Stimulated activated naive CD8-positive, alpha-beta T cell treated with anti-CD3 and anti-CD28 coated beads, Interleukin-15, amount 100 ng/mL, for 72 hours (primary cell): ENCODE results near the gene CPNE9.
"Not testable (repeated sequence)": the region's sequence is repeated elsewhere in the genome, so short reads cannot be mapped to it uniquely, and the experiment has no call there.

Experiments
- ATAC-seq: fragments of 150-1000 bp; cut with Tn5 transposase; 2 replicates; pipeline ENCODE4 v1.10.0; 2021; ENCODE audit warnings: mild to moderate bottlenecking, moderate library complexity
- DNase-seq, 2 donors: peaks; one replicate each; pipeline ENCODE4 v3.0.0; 2021 to 2022
- H3K27ac Mint-ChIP-seq, 2 donors: one replicate each; pipeline ENCODE4 v1.8.0; 2022; ENCODE audit warnings: mild to moderate bottlenecking in 2 of 2, mixed read lengths in 2 of 2, moderate library complexity in 2 of 2
- H3K27me3 Mint-ChIP-seq: one replicate; pipeline ENCODE4 v1.8.0; 2022; ENCODE audit warnings: mixed read lengths
- H3K4me1 Mint-ChIP-seq: one replicate; pipeline ENCODE4 v1.8.0; 2022; ENCODE audit warnings: mild to moderate bottlenecking, mixed read lengths
- H3K4me3 Mint-ChIP-seq, 2 donors: one replicate each; pipeline ENCODE4 v1.8.0; 2022; ENCODE audit warnings: mild to moderate bottlenecking in 2 of 2, mixed read lengths in 2 of 2, moderate library complexity in 1 of 2
- H3K9me3 Mint-ChIP-seq, 2 donors: one replicate each; pipeline ENCODE4 v1.8.0; 2022; ENCODE audit warnings: mixed read lengths in 2 of 2

The CPNE9 gene

DNA sequence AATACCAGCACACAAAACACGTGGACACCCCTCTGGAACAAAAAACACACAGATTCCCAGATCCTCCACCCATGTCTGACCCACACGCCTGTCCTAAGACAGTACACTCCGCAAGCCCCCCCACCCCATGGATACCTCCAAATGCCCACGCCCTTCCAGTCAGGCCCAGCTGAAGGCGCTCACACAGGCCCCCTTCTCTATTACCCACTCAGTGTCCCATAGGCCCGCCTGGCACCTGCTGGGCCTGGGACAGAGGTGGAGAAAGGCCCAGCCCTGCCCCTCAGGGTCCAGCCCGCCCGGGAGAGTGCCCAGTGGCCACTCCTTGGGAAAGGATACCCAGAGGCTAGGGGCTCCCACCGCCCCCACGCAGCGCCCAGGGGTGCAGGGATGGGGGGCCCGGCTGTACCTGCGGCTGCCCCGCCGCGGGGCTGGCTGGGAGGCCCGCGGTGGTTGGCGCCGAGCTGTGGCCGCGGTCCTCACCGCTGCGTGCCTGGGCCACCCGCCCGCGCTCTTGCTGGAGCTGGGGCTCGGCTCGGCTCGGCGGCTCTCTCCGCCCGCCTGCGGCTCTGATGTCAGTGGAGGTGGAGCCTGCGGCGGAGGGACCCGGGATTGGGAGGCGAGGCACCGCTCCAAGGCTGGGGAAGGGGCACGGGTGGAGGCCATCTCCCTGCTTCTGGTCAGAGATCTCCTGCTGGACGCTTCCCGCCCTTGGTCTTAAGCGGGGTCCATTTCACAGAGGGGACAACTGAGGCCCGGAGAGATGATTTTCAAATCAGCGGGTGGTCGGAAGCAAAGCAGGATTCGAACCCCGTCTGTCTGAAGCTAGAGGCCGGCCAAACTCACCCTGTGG, 66.0 kb downstream of the CPNE9 start, which contains the start of gene CAMK1:
Gene CAMK1 (minus strand): TSS at position 522 of the 850 bp plus-strand sequence. CDS start 2,198 bp downstream, outside the sequence.
- peaks cover 43% of the 10 kb centered on the region for H3K4me1 Mint-ChIP-seq

DNA sequence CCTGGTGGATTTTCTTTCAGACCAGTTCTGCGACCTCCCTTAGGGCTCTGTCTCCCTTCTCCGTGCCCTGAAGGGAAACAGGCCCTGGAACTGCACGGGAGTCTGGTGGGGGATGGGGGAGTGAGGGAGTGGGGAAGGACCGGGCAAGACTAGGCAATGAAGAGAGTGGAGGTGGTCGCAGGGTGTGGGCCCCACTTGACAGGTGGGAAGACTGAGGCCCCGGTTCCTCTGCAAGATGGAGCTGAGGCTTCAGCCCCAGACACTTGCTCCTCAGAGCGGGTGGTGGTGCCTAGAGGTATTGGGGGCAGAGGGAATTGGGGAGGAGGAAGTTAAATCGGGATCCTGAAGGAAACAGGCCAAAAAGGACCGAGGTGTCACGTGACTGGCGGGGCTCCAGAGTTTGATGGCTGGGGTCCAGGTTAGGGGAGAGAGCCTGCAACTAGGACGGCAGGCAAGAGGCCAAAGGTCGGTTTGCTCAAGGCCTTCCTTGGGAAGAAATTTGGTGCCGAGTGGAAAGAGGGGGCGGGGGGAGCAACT, 66.7 kb downstream of the CPNE9 start:
- peak overlapping the region; percentile 68 to 74 for H3K4me3 Mint-ChIP-seq

More for the DNA sequence above, 66.0 kb downstream of the CPNE9 start, which contains the start of gene CAMK1:
- H3K9me3 Mint-ChIP-seq: no peaks in the 10 kb centered on the region
- peak; percentile 92 for ATAC-seq
- H3K27ac Mint-ChIP-seq: peak within 1 kb of the TSS; percentile 75 to 79
- H3K27me3 Mint-ChIP-seq: peaks cover 7% of the 10 kb centered on the region
- DNase-seq: peak; percentile 63 to 67
- peak within 1 kb of the TSS; percentile 68 to 74 for H3K4me3 Mint-ChIP-seq

GRCh38 chr3:9771007-9771406, 67.4 kb downstream of the CPNE9 start:
- H3K27me3 Mint-ChIP-seq, ATAC-seq, DNase-seq, H3K9me3 Mint-ChIP-seq: not testable (repeated sequence)
- Mint-ChIP-seq H3K4me3 (peak overlapping the region; percentile 38 to 68), H3K4me1 (peaks cover 48% of the 10 kb centered on the region), H3K27ac (peak overlapping the region in 1 of 2 donors; percentile 49)

More for the DNA sequence above, 66.7 kb downstream of the CPNE9 start:
- peaks cover 7% of the 10 kb centered on the region for H3K27me3 Mint-ChIP-seq
- DNase-seq (no peak), ATAC-seq (peak; percentile 15)
- H3K9me3 Mint-ChIP-seq: no peaks in the 10 kb centered on the region
- peak overlapping the region; percentile 5 to 16 for H3K27ac Mint-ChIP-seq
- H3K4me1 Mint-ChIP-seq: peaks cover 43% of the 10 kb centered on the region

- peaks cover 0 to 3% of the 10 kb centered on the region in 2 donors for H3K9me3 Mint-ChIP-seq
- H3K4me3 Mint-ChIP-seq: peak overlapping the region; percentile 25 to 67
- H3K27me3 Mint-ChIP-seq: no peaks in the 10 kb centered on the region
- peaks cover 65% of the 10 kb centered on the region for H3K4me1 Mint-ChIP-seq
- ATAC-seq: no peak
- no peak for DNase-seq
- H3K27ac Mint-ChIP-seq: peak overlapping the region; percentile 98 to 99
Observed at GRCh38 chr3:9776896-9777693, 73.5 kb downstream of the CPNE9 start.

- H3K9me3 Mint-ChIP-seq: peaks cover 0 to 3% of the 10 kb centered on the region in 2 donors
- ATAC-seq: peak; percentile 41
- peak overlapping the region; percentile 98 to 99 for H3K27ac Mint-ChIP-seq
- no peaks in the 10 kb centered on the region for H3K27me3 Mint-ChIP-seq
- H3K4me1 Mint-ChIP-seq: peaks cover 71% of the 10 kb centered on the region
- H3K4me3 Mint-ChIP-seq: peak overlapping the region; percentile 25 to 67
- peak in 1 of 2 donors; percentile 28 for DNase-seq
Observed at GRCh38 chr3:9777694-9778021, 74.0 kb downstream of the CPNE9 start.

GRCh38 chr3:9778143-9779074, 74.8 kb downstream of the CPNE9 start:
- Mint-ChIP-seq H3K4me3 (peak overlapping the region; percentile 67 to 68), H3K27ac (peak overlapping the region; percentile 98 to 99), H3K27me3 (no peaks in the 10 kb centered on the region), H3K4me1 (peaks cover 76% of the 10 kb centered on the region), H3K9me3 (peaks cover 0 to 3% of the 10 kb centered on the region in 2 donors)
- peak; percentile 89 for ATAC-seq
- peak; percentile 71 to 85 for DNase-seq

DNA sequence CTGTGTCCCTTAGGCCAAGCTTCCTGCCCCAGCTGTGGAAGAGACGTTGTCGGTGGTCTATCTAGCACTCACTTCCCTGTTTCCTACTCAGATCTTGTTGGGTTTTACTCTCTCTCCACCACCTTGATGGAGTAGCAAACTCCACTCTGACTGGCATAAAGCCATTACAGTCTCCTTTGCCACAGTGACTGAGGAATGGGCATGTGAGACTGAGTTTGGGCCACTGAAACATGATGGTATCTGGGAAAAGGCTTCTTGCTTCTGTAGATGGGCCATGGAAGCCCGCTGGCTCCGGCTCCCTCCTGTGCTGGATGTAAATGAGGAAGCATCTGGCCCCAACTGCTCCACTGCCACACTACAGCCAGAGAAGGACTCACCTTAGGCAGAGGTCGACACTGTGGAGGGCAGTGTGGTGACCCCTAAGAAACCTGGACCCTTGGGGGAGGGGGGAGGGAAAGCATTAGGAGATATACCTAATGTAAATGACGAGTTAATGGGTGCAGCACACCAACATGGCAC, 75.5 kb downstream of the CPNE9 start:
- H3K27me3 Mint-ChIP-seq: no peaks in the 10 kb centered on the region
- ATAC-seq (no peak), DNase-seq (peak in 1 of 2 donors; percentile 16)
- H3K9me3 Mint-ChIP-seq: peaks cover 0 to 3% of the 10 kb centered on the region in 2 donors
- peak overlapping the region; percentile 68 to 74 for H3K4me3 Mint-ChIP-seq
- H3K4me1 Mint-ChIP-seq: peaks cover 76% of the 10 kb centered on the region
- H3K27ac Mint-ChIP-seq: peak overlapping the region; percentile 98 to 99
